ENCODE results near the gene GABRE. TPM values are rescaled to one million over a fixed set of nuclear protein-coding genes. Genes with fewer than 3 reads are reported as not detected.

Gene GABRE
- total and polyA plus RNA-seq, 4 experiments from 2014 or later: not detected

GRCh38 chrX:151970027-151970426 lies 4.4 kb downstream of the GABRE start:
- POLR2A ChIA-PET (ENCODE audit: partially characterized antibody): no interaction called here

DNA sequence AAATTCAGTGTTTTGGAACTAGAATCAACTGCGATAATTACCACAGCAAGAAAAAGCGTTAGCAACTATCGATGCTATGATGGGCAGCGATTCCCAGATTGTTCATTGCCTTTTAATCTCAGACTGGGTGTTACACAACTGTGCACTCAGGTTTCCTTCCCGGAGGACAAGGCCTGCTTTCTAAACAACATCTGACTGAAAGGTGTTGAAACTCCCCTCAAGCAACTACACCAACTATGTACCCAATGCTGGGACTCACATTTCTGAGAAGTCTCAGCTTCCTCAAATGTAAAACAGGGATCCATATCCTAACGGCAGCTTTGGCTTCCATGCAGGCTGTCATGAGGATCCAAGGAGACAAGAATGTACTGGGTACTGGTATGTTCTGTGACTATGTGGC lies 8.2 kb downstream of the GABRE start:
- H3K27me3 Mint-ChIP-seq: peaks cover 0 to 2% of the 10 kb centered on the region in 2 donors
- intact Hi-C loops (cut with micrococcal nuclease): no loop called here
- no peak overlapping the region for H3K27ac Mint-ChIP-seq
- no peaks in the 10 kb centered on the region for H3K36me3 ChIP-seq (ENCODE audit: insufficient read depth, low read length)
- no peak overlapping the region for H3K27ac ChIP-seq (ENCODE audit: low read depth, low read length)
- no peaks in the 10 kb centered on the region for H3K36me3 Mint-ChIP-seq
- ChIA-PET POLR2A (ENCODE audit: partially characterized antibody) (no interaction called here), CTCF (ENCODE audit: partially characterized antibody) (no interaction called here)
- H3K9me3 Mint-ChIP-seq: no peaks in the 10 kb centered on the region
- H3K4me3 Mint-ChIP-seq: no peak overlapping the region
- H3K9me3 ChIP-seq (ENCODE audit: control insufficient read depth in 1 of 2, low read length in 2 of 2): no peaks in the 10 kb centered on the region
- DNase-seq: no peak
- no peaks in the 10 kb centered on the region for H3K27me3 ChIP-seq (ENCODE audit: insufficient read depth, low read length)
- H3K4me3 ChIP-seq (ENCODE audit: low read length in 2 of 2): no peak overlapping the region
- H3K4me1 ChIP-seq (ENCODE audit: insufficient read depth, low read length): no peaks in the 10 kb centered on the region
- H3K4me1 Mint-ChIP-seq: no peaks in the 10 kb centered on the region

More at GRCh38 chrX:151970027-151970426, 4.4 kb downstream of the GABRE start:
- Mint-ChIP-seq H3K27me3 (peaks cover 6 to 7% of the 10 kb centered on the region in 2 donors), H3K36me3 (no peaks in the 10 kb centered on the region), H3K9me3 (peaks cover 0 to 1% (median 0%) of the 10 kb centered on the region in 8 donors), H3K4me3 (no peak overlapping the region), H3K4me1 (no peaks in the 10 kb centered on the region), H3K27ac (no peak overlapping the region)
- H3K27me3 ChIP-seq (ENCODE audit: insufficient read depth, low read length): no peaks in the 10 kb centered on the region
- H3K4me1 ChIP-seq (ENCODE audit: insufficient read depth, low read length): no peaks in the 10 kb centered on the region
- H3K4me3 ChIP-seq (ENCODE audit: low read length in 2 of 2): no peak overlapping the region
- DNase-seq: no peak
- intact Hi-C loops (cut with micrococcal nuclease): no loop called here
- no peak overlapping the region for H3K27ac ChIP-seq (ENCODE audit: low read depth, low read length)
- H3K36me3 ChIP-seq (ENCODE audit: insufficient read depth, low read length): no peaks in the 10 kb centered on the region
- CTCF ChIA-PET (ENCODE audit: partially characterized antibody): no interaction called here
- H3K9me3 ChIP-seq (ENCODE audit: control insufficient read depth in 1 of 2, low read length in 2 of 2): no peaks in the 10 kb centered on the region

DNA sequence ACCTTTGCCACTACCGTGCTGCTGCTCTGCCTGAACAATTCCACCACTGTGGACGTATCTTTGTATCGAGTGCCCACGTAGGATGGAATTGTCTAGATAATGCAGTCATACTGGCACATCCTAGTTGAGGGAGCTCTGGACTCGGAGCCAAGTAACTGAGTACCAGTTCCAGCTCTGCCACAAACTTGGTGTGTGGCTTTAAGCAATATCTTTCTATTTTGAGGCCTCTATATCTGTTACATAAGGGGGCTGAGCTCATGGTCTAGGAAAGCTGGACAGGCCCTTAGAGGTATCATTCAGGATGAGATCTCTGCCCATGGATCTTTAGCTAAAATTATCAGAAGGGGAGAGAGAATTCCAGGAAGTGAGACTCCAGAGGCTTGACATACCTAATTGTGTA lies 12.4 kb downstream of the GABRE start:
- intact Hi-C loops (cut with micrococcal nuclease): no loop called here
- no peak overlapping the region for H3K4me3 Mint-ChIP-seq
- no peaks in the 10 kb centered on the region for H3K4me1 Mint-ChIP-seq
- no peaks in the 10 kb centered on the region for H3K9me3 Mint-ChIP-seq
- no peaks in the 10 kb centered on the region for H3K27me3 Mint-ChIP-seq
- CTCF ChIA-PET (ENCODE audit: partially characterized antibody): interaction anchor here (1.2 kb wide), 1 partner anchor 16 kb away, joined by 3 read pairs; no protein-coding TSS in a partner anchor
- POLR2A ChIA-PET (ENCODE audit: partially characterized antibody): no interaction called here
- Histone ChIP-seq H3K27me3 (ENCODE audit: insufficient read depth, low read length) (no peaks in the 10 kb centered on the region), H3K27ac (ENCODE audit: low read depth, low read length) (no peak overlapping the region), H3K36me3 (ENCODE audit: insufficient read depth, low read length) (no peaks in the 10 kb centered on the region), H3K9me3 (ENCODE audit: control insufficient read depth in 1 of 2, low read length in 2 of 2) (no peaks in the 10 kb centered on the region), H3K4me1 (ENCODE audit: insufficient read depth, low read length) (no peaks in the 10 kb centered on the region), H3K4me3 (ENCODE audit: low read length in 2 of 2) (no peak overlapping the region)
- no peak for DNase-seq
- H3K27ac Mint-ChIP-seq: no peak overlapping the region
- H3K36me3 Mint-ChIP-seq: no peaks in the 10 kb centered on the region

DNA sequence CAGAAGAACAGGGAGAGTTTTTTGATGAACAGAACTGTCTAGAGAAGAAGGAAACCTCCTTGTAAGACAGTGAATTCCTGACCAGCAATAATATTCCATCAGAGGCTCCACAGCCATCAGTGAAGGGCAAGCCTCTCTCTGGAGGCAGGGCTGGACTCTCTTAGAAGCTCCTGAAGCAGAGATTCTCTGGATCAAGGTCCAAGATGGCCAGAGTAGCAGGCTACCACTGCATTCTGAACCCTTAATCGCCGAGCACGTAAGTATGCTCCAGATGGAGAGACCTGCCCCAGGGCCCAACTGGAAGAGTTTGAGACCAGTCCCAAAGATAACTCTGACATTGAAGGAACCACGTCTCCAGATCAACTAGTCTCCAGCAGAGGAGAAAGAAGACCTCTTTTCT lies 16.4 kb downstream of the GABRE start:
- H3K9me3 Mint-ChIP-seq: no peaks in the 10 kb centered on the region
- no peak for DNase-seq
- no peak overlapping the region for H3K27ac Mint-ChIP-seq
- no peaks in the 10 kb centered on the region for H3K9me3 ChIP-seq (ENCODE audit: control insufficient read depth in 1 of 2, low read length in 2 of 2)
- no peaks in the 10 kb centered on the region for H3K27me3 ChIP-seq (ENCODE audit: insufficient read depth, low read length)
- H3K4me3 ChIP-seq (ENCODE audit: low read length in 2 of 2): no peak overlapping the region
- POLR2A ChIA-PET (ENCODE audit: partially characterized antibody): no interaction called here
- CTCF ChIA-PET (ENCODE audit: partially characterized antibody): no interaction called here
- no peaks in the 10 kb centered on the region for H3K4me1 ChIP-seq (ENCODE audit: insufficient read depth, low read length)
- no peaks in the 10 kb centered on the region for H3K4me1 Mint-ChIP-seq
- H3K36me3 Mint-ChIP-seq: no peaks in the 10 kb centered on the region
- no peak overlapping the region for H3K27ac ChIP-seq (ENCODE audit: low read depth, low read length)
- H3K4me3 Mint-ChIP-seq: no peak overlapping the region
- no peaks in the 10 kb centered on the region for H3K36me3 ChIP-seq (ENCODE audit: insufficient read depth, low read length)
- H3K27me3 Mint-ChIP-seq: no peaks in the 10 kb centered on the region
- intact Hi-C loops (cut with micrococcal nuclease): no loop called here

DNA sequence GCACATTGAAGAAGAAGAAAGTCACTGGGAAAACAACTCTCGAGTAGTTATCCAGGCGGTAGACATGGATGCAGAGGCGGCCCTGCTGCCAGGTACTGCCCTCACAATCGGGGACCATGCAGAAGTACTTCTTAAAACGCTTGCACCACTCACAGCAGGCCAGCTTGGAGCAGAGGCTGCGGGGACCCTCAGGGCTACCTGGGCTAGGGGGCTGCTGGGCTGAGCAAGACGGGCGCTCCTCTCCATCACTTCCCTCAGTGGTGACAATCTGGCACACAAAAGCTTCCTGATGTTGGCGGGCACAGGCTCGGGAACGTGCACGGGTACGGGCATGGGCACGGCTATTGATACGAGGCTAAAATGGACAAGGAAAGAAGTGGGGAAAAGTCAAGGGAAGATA lies 19.7 kb downstream of the GABRE start:
- intact Hi-C loops (cut with micrococcal nuclease): no loop called here
- H3K36me3 Mint-ChIP-seq: no peaks in the 10 kb centered on the region

GRCh38 chrX:151938172-151938571 lies 36.3 kb downstream of the GABRE start:
- no peaks in the 10 kb centered on the region for H3K36me3 ChIP-seq (ENCODE audit: insufficient read depth, low read length)
- ChIA-PET CTCF (ENCODE audit: partially characterized antibody) (no interaction called here), POLR2A (ENCODE audit: partially characterized antibody) (no interaction called here)
- no peaks in the 10 kb centered on the region for H3K27me3 ChIP-seq (ENCODE audit: insufficient read depth, low read length)
- H3K4me3 Mint-ChIP-seq: no peak overlapping the region
- intact Hi-C loops (cut with micrococcal nuclease): no loop called here
- H3K9me3 ChIP-seq (ENCODE audit: control insufficient read depth in 1 of 2, low read length in 2 of 2): no peaks in the 10 kb centered on the region
- no peaks in the 10 kb centered on the region for H3K36me3 Mint-ChIP-seq
- no peaks in the 10 kb centered on the region for H3K4me1 ChIP-seq (ENCODE audit: insufficient read depth, low read length)
- no peak for DNase-seq
- no peak overlapping the region for H3K27ac ChIP-seq (ENCODE audit: low read depth, low read length)
- H3K9me3 Mint-ChIP-seq: no peaks in the 10 kb centered on the region
- no peaks in the 10 kb centered on the region for H3K27me3 Mint-ChIP-seq
- no peaks in the 10 kb centered on the region for H3K4me1 Mint-ChIP-seq
- H3K4me3 ChIP-seq (ENCODE audit: low read length in 2 of 2): no peak overlapping the region
- H3K27ac Mint-ChIP-seq: no peak overlapping the region

More for the DNA sequence above, 19.7 kb downstream of the GABRE start:
- no peaks in the 10 kb centered on the region for H3K4me1 ChIP-seq (ENCODE audit: insufficient read depth, low read length)
- Mint-ChIP-seq H3K27me3 (no peaks in the 10 kb centered on the region), H3K9me3 (no peaks in the 10 kb centered on the region), H3K27ac (no peak overlapping the region), H3K4me3 (no peak overlapping the region), H3K4me1 (no peaks in the 10 kb centered on the region)
- POLR2A ChIA-PET (ENCODE audit: partially characterized antibody): no interaction called here
- H3K9me3 ChIP-seq (ENCODE audit: control insufficient read depth in 1 of 2, low read length in 2 of 2): no peaks in the 10 kb centered on the region
- H3K36me3 ChIP-seq (ENCODE audit: insufficient read depth, low read length): no peaks in the 10 kb centered on the region
- H3K27me3 ChIP-seq (ENCODE audit: insufficient read depth, low read length): no peaks in the 10 kb centered on the region
- no peak for DNase-seq
- H3K4me3 ChIP-seq (ENCODE audit: low read length in 2 of 2): no peak overlapping the region
- CTCF ChIA-PET (ENCODE audit: partially characterized antibody): no interaction called here
- H3K27ac ChIP-seq (ENCODE audit: low read depth, low read length): no peak overlapping the region

- no peaks in the 10 kb centered on the region for H3K9me3 ChIP-seq (ENCODE audit: control insufficient read depth in 1 of 2, low read length in 2 of 2)
- Mint-ChIP-seq H3K36me3 (no peaks in the 10 kb centered on the region), H3K27ac (no peak overlapping the region), H3K4me1 (no peaks in the 10 kb centered on the region), H3K9me3 (no peaks in the 10 kb centered on the region), H3K4me3 (no peak overlapping the region), H3K27me3 (no peaks in the 10 kb centered on the region)
- H3K27ac ChIP-seq (ENCODE audit: low read depth, low read length): no peak overlapping the region
- no peaks in the 10 kb centered on the region for H3K4me1 ChIP-seq (ENCODE audit: insufficient read depth, low read length)
- POLR2A ChIA-PET (ENCODE audit: partially characterized antibody): no interaction called here
- CTCF ChIA-PET (ENCODE audit: partially characterized antibody): no interaction called here
- H3K4me3 ChIP-seq (ENCODE audit: low read length in 2 of 2): no peak overlapping the region
- intact Hi-C loops (cut with micrococcal nuclease): no loop called here
- no peaks in the 10 kb centered on the region for H3K36me3 ChIP-seq (ENCODE audit: insufficient read depth, low read length)
- H3K27me3 ChIP-seq (ENCODE audit: insufficient read depth, low read length): no peaks in the 10 kb centered on the region
- DNase-seq: no peak
Observed at GRCh38 chrX:151935358-151935757, 39.1 kb downstream of the GABRE start.

GRCh38 chrX:151929126-151929525 lies 45.4 kb downstream of the GABRE start:
- no peak overlapping the region for H3K27ac ChIP-seq (ENCODE audit: low read depth, low read length)
- no peaks in the 10 kb centered on the region for H3K27me3 Mint-ChIP-seq
- H3K4me1 Mint-ChIP-seq: no peaks in the 10 kb centered on the region
- H3K4me3 Mint-ChIP-seq: no peak overlapping the region
- no peaks in the 10 kb centered on the region for H3K36me3 ChIP-seq (ENCODE audit: insufficient read depth, low read length)
- ChIA-PET CTCF (ENCODE audit: partially characterized antibody) (no interaction called here), POLR2A (ENCODE audit: partially characterized antibody) (no interaction called here)
- no peaks in the 10 kb centered on the region for H3K9me3 Mint-ChIP-seq
- no peaks in the 10 kb centered on the region for H3K27me3 ChIP-seq (ENCODE audit: insufficient read depth, low read length)
- H3K4me3 ChIP-seq (ENCODE audit: low read length in 2 of 2): no peak overlapping the region
- intact Hi-C loops (cut with micrococcal nuclease): no loop called here
- no peaks in the 10 kb centered on the region for H3K36me3 Mint-ChIP-seq
- H3K4me1 ChIP-seq (ENCODE audit: insufficient read depth, low read length): no peaks in the 10 kb centered on the region
- no peak for DNase-seq
- no peaks in the 10 kb centered on the region for H3K9me3 ChIP-seq (ENCODE audit: control insufficient read depth in 1 of 2, low read length in 2 of 2)
- no peak overlapping the region for H3K27ac Mint-ChIP-seq

Data from CD4-positive, alpha-beta memory T cell (primary cell).